Activated naive CD4-positive, alpha-beta T cell treated with anti-CD3 and anti-CD28 coated beads for 36 hours (primary cell): ENCODE data around the gene HELZ. TPM values are rescaled to one million over a fixed set of nuclear protein-coding genes. Genes with fewer than 3 reads are reported as not detected.

Source experiments
- CTCF ChIA-PET: fragments of 350-600 bp; sonication (Branson Sonifier 250); formaldehyde crosslinking; loops from one replicate; lab custom pipeline; 2021; ENCODE audit warnings: antibody characterized with exemption; lab: Charles Lee
- DNase-seq: peaks from one replicate; pipeline ENCODE4 v3.0.0-alpha.2; 2020
- H3K27ac Mint-ChIP-seq: one replicate; pipeline ENCODE4 v1.8.0; 2021; ENCODE audit warnings: mild to moderate bottlenecking, mixed read lengths
- H3K27me3 Mint-ChIP-seq: one replicate; pipeline ENCODE4 v1.8.0; 2021; ENCODE audit warnings: low read depth, mixed read lengths
- H3K36me3 Mint-ChIP-seq: one replicate; pipeline ENCODE4 v1.8.0; 2021; ENCODE audit warnings: low read depth, mixed read lengths
- H3K4me1 Mint-ChIP-seq: one replicate; pipeline ENCODE4 v1.8.0; 2021; ENCODE audit warnings: low read depth, mixed read lengths
- H3K4me3 Mint-ChIP-seq: one replicate; pipeline ENCODE4 v1.8.0; 2021; ENCODE audit warnings: mild to moderate bottlenecking, moderate library complexity, mixed read lengths
- H3K9me3 Mint-ChIP-seq: one replicate; pipeline ENCODE4 v1.8.0; 2021; ENCODE audit warnings: mixed read lengths
- intact Hi-C: fragments of 100-400 bp; cut with micrococcal nuclease; formaldehyde crosslinking; loops from one replicate; pipeline ENCODE4 v1.15.1; 2023
- total RNA-seq, 2 experiments: library from RNA; stranded (reverse); gene quantifications; one replicate each; pipeline ENCODE4 v1.2.3, GENCODE V29; 2021

HELZ gene
- total RNA-seq, 2 experiments from 2014 or later = 34.7 to 39.5 TPM

DNA sequence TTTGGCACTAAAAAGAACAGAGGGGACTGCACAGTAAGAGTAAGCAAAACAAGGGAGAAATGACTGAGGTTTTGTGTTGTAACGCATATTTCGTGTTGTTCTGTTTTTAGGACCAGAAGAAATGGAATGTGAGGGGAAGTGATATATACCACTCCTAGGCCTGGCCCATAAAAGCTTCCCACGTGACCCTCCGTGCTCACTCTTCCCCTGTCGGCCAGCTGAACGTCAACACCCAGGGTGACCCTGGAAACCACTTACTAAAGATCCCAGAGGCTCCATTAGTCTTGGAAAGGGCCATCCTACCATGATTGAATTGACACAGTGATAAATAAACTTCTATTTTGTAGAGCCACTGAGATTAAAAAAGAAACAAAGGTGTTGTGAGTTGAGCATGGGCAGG, 79.8 kb downstream of the HELZ start:
- Mint-ChIP-seq H3K4me1 (no peaks in the 10 kb centered on the region), H3K4me3 (no peak overlapping the region), H3K36me3 (peaks cover 24% of the 10 kb centered on the region), H3K27ac (no peak overlapping the region), H3K9me3 (no peaks in the 10 kb centered on the region), H3K27me3 (no peaks in the 10 kb centered on the region)
- intact Hi-C loops = no loop called here
- DNase-seq = no peak
- CTCF ChIA-PET = no interaction called here

DNA sequence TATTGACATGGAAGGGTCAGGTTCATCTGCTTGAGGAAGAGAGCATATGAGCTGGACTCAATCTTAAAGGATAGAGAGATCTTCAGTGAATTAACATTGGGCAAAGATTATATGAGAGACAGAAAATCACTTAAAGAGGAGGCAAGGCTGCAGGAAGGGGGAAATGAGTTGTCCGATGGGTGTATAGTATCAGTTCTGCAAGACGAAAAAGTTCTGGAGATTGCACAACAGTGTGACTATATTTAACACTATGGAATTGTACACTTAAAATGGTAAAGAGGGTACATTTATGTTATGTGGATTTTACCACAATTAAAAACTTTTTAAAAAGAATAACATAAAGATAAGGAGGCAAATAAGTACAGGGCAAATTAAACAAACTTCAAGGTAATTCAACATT, 80.7 kb downstream of the HELZ start:
- intact Hi-C loops = no loop called here
- CTCF ChIA-PET = no interaction called here
- Mint-ChIP-seq H3K4me1 (no peaks in the 10 kb centered on the region), H3K27me3 (no peaks in the 10 kb centered on the region), H3K9me3 (no peaks in the 10 kb centered on the region), H3K36me3 (peaks cover 29% of the 10 kb centered on the region), H3K4me3 (no peak overlapping the region), H3K27ac (no peak overlapping the region)
- DNase-seq = no peak

DNA sequence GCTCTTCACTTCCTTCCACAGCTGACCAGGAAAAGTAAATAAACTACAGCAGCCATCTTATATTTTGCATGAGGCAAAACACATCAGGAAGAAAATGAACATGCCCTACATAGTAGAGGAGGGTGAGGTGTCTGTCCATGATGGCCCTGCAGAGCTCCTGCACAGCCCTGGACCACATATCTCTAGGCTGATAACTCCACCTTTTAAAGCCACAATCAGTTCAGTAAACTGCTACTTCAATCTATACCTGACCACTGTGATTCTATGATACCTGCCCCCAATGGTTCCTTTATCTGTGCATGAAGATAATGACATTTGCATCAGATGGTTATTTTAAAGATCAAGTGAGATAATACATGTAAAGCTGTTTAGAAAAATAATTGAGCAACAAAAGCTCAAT, 82.2 kb downstream of the HELZ start:
- intact Hi-C loops = no loop called here
- DNase-seq = no peak
- Mint-ChIP-seq H3K9me3 (peaks cover under 1% of the 10 kb centered on the region), H3K4me3 (no peak overlapping the region), H3K4me1 (peaks cover 3% of the 10 kb centered on the region), H3K27me3 (no peaks in the 10 kb centered on the region), H3K27ac (no peak overlapping the region), H3K36me3 (peaks cover 37% of the 10 kb centered on the region)
- CTCF ChIA-PET = no interaction called here

DNA sequence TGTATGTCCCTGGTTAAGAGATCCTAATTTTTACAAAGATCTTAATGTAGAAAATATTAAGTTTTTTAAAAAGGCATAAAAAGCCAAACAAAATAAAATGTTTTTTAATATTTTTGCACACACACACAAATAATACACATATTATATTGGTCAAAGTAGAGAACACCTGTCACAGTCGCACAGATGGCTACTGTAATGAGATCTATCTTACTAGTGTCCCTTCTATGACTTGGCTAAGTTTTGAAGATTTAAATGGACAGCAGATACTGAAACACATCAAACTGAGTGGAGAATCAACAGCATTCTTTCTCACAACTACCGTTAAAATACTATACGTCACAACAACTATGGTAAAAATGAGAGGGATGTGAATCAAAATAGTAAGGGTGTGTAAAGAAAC, 83.4 kb downstream of the HELZ start:
- H3K4me3 Mint-ChIP-seq = no peak overlapping the region
- DNase-seq = no peak
- H3K27me3 Mint-ChIP-seq = no peaks in the 10 kb centered on the region
- CTCF ChIA-PET = no interaction called here
- H3K27ac Mint-ChIP-seq = no peak overlapping the region
- peaks cover 11% of the 10 kb centered on the region for H3K4me1 Mint-ChIP-seq
- intact Hi-C loops = no loop called here
- peaks cover 6% of the 10 kb centered on the region for H3K9me3 Mint-ChIP-seq
- peaks cover 44% of the 10 kb centered on the region for H3K36me3 Mint-ChIP-seq

DNA sequence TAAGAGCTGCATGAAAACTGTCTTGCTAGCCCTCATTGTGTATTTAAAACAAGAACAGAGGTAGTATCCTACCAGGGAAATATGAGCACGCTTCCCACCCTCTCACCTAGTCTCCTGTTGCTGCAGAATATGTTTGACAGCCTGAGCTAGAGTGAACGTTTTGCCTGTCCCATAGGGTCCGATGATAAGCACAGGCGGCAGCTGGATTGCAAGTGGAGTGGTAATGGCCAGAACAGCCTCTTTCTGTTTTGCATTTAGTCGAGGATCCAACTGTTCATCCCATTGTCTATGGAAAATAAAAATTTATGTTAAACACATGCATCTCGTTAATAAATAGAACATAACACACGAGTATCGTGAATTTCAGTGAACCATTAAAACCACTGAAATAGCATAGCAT, 84.2 kb downstream of the HELZ start:
- peaks cover 6% of the 10 kb centered on the region for H3K9me3 Mint-ChIP-seq
- DNase-seq = no peak
- H3K27ac Mint-ChIP-seq = no peak overlapping the region
- CTCF ChIA-PET = no interaction called here
- intact Hi-C loops = no loop called here
- H3K27me3 Mint-ChIP-seq = no peaks in the 10 kb centered on the region
- no peak overlapping the region for H3K4me3 Mint-ChIP-seq
- H3K36me3 Mint-ChIP-seq = peaks cover 48% of the 10 kb centered on the region
- H3K4me1 Mint-ChIP-seq = peaks cover 14% of the 10 kb centered on the region

DNA sequence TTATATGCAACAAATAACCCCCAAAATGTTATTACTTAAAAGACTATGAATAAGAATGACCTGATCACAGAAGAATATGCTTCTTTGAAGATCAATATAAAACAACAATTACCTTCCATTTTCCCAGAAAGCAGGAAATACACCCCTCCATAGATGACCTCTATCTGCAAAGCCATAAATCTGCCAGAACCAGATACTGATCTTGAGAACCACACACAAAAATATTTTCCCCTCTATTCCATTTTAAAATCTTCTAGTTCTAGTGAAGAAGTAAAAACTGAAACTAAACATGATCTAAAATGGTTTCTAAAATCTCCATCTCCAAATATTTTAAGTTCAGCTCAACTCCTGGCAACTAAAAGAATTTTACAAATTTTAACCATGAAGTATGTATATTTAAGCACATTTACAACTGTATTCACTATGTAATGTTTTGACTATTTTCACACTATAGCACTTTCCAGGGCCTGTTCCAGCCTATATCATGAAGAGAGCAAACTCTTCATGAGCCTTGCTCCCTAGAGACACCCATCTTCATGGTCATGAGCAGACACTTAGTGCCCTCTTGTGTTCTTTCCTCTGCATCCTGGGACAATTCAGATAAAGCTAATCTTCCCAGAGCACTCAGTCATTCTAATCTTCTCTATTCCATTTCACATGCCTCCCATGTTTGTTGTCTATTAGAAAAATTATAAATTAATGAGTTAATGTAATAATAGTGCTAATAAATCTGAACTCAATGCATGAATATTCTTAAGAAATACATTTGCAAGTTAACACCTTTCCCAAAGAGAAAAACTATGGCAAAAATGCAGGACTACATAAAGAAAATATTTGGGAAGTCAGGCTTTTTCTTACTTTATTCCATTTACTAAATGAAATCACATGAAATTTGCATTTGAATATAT, 87.0 kb downstream of the HELZ start:
- H3K4me3 Mint-ChIP-seq = no peak overlapping the region

DNA sequence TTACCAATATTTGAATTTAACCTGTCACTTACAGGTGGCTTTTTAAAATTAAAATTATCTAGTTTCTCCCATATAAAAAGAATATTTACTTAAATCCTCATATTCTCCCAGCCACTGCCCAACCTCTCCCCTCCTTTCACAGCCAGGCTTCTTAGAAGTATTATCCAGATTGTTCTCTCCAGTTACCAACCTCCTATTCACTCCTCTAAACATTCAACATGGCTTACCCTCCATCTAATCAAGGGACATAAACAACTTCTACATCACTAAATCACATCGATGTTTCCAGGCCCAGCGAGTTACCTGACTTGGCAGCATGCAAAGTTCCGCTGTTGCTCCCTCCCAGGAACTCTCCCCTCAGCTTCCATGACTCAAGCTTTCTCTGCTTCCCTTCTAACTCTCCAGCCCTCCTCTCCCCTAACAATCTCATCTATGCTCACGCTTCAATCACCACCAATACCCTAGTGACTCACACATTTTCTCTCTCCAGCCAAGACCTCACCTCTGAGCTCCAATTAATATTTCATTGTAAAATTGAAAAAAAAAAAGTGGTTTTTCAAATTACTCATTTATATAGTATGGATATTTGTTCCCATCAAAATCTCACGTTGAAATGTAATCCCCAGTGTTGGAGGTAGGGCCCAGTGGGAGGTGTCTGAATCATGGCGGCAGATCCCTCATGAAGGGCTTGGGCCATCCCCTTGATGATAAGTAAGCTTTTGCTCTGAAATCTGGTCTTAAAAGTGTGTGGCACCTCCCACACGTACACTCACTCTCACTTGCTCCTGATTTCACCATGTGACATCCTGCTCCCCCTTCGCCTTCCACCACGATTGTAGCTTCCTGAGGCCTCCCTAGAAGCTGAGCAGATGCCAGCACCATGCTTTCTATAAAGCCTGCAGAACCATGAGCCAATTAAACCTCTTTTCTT, 88.5 kb downstream of the HELZ start:
- Mint-ChIP-seq H3K27me3 (no peaks in the 10 kb centered on the region), H3K4me1 (peaks cover 21% of the 10 kb centered on the region), H3K9me3 (peaks cover 6% of the 10 kb centered on the region), H3K36me3 (peaks cover 41% of the 10 kb centered on the region), H3K4me3 (no peak overlapping the region), H3K27ac (no peak overlapping the region)
- peak; percentile 47 for DNase-seq
- CTCF ChIA-PET = no interaction called here
- intact Hi-C loops = no loop called here

More for the DNA sequence above, 87.0 kb downstream of the HELZ start:
- Mint-ChIP-seq H3K9me3 (peaks cover 6% of the 10 kb centered on the region), H3K27ac (no peak overlapping the region), H3K27me3 (no peaks in the 10 kb centered on the region), H3K4me1 (peaks cover 14% of the 10 kb centered on the region), H3K36me3 (peaks cover 33% of the 10 kb centered on the region)
- no peak for DNase-seq
- intact Hi-C loops = no loop called here
- CTCF ChIA-PET = interaction anchor here (0.6 kb wide), 1 partner anchor 878 kb away, joined by 3 read pairs; no protein-coding TSS in a partner anchor

DNA sequence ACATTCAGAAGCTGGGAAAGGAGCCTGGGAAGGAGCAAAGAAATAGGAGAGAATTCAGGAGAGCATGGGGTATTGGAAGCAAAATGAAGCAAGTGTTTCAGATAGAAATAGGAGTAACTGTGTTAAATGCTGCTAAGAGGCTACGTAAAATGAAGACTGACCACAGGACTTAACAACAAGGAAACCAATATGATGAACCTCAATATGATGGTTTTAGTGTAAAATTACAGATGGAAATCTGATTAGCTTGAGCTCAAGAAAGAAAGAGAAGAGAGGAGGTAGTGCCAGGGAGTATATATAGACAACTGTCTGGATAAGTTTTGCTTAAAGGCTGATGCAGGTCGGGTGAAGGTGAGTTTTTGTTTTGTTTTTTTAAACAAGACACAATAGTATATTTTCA, 92.2 kb downstream of the HELZ start:
- DNase-seq = no peak
- no peaks in the 10 kb centered on the region for H3K27me3 Mint-ChIP-seq
- CTCF ChIA-PET = no interaction called here
- peaks cover 32% of the 10 kb centered on the region for H3K36me3 Mint-ChIP-seq
- H3K4me3 Mint-ChIP-seq = no peak overlapping the region
- H3K27ac Mint-ChIP-seq = no peak overlapping the region
- intact Hi-C loops = no loop called here
- peaks cover 6% of the 10 kb centered on the region for H3K9me3 Mint-ChIP-seq
- H3K4me1 Mint-ChIP-seq = peaks cover 19% of the 10 kb centered on the region

DNA sequence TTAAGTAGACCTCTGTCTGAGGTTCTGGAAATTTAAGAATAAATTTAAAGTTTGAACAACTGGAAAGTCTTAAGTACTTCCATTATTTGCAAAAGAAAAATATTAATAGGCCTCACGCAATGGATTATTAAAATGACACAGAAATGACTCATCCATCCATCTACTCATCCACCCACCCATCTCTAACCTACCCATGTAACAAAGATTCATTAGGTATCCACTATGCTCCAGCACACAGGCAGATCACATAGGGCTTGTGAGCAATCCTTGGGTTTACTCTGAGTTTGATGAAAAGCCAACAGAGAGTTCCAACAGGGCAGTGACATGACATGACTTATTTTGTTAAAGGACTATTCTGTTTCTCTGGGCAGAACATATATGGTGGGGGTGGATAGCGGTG, 93.3 kb downstream of the HELZ start:
- H3K27me3 Mint-ChIP-seq = no peaks in the 10 kb centered on the region
- no peak for DNase-seq
- H3K4me1 Mint-ChIP-seq = peaks cover 12% of the 10 kb centered on the region
- H3K4me3 Mint-ChIP-seq = no peak overlapping the region
- CTCF ChIA-PET = no interaction called here
- peaks cover 29% of the 10 kb centered on the region for H3K36me3 Mint-ChIP-seq
- no peak overlapping the region for H3K27ac Mint-ChIP-seq
- H3K9me3 Mint-ChIP-seq = no peaks in the 10 kb centered on the region
- intact Hi-C loops = no loop called here

DNA sequence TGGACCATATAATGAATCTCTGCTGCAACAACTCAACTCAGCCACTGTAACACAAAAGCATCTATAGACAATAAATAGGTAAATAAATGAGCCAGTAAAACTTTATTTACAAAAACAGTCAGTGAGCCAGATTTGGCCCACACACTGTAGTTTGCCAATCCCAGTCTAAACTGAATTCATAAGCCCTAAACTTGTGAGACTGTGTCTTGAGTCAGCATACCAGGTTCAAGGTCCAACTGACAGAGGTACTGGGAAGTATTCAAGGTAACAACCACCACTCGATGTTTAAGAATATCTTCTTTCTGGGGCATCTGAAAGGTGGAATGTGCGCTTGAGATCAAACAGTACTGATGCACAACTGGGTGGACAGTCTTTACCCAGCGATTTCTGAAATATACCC, 94.2 kb downstream of the HELZ start:
- H3K4me1 Mint-ChIP-seq = peaks cover 7% of the 10 kb centered on the region
- H3K4me3 Mint-ChIP-seq = no peak overlapping the region
- H3K27ac Mint-ChIP-seq = no peak overlapping the region
- H3K9me3 Mint-ChIP-seq = no peaks in the 10 kb centered on the region
- DNase-seq = no peak
- H3K36me3 Mint-ChIP-seq = peaks cover 24% of the 10 kb centered on the region
- no peaks in the 10 kb centered on the region for H3K27me3 Mint-ChIP-seq
- CTCF ChIA-PET = no interaction called here
- intact Hi-C loops = no loop called here

DNA sequence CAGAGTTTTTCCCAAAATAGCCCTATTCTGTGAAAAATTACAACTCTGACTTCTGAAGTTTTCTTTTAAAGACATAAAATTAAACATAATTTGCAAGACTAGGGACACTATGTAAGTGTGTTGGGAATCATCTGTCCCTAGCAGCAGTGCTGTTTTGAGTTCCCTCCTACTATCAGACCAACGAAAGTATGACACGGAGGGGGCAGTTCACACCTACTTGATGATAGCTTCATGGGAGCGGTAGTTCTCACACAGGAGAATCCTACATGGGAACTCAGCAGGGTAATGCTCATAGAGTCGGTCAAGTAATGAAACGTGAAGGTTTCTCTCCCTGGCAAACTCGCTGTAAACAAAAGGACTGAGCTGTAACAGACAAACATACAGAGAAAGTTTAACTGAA, 96.6 kb downstream of the HELZ start:
- CTCF ChIA-PET = no interaction called here
- Mint-ChIP-seq H3K4me3 (no peak overlapping the region), H3K27ac (no peak overlapping the region), H3K9me3 (no peaks in the 10 kb centered on the region), H3K36me3 (peaks cover 43% of the 10 kb centered on the region), H3K27me3 (no peaks in the 10 kb centered on the region), H3K4me1 (peaks cover 7% of the 10 kb centered on the region)
- DNase-seq = no peak
- intact Hi-C loops = no loop called here

DNA sequence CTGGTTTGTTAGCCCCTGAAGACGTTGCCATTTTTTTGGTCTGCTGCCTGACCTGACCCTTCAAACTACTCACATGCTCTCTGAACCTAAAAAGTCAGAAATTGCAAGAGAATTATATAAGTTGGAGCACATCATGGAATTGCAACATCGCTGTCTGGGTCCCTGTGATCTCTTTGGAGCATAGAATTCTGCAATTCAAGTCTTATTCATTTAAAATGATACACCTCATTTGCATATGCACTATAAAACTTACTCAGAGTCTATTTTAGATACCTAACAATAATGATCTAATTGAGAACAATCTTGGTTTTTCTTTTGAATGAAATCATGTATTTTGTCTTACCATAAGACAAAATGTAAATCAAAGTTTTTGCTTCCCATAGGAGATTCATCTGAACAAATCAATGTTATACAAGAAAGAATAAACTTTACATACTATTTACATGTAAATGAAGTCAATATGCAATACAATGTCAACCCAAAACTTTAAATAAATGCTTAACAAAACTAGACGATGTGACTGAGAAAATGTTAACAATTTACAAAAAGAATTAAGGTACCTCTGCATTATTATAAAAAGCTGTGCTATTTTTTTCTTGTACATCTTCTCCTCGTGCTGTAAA, 99.7 kb downstream of the HELZ start:
- peaks cover 42% of the 10 kb centered on the region for H3K36me3 Mint-ChIP-seq
- no peak for DNase-seq
- H3K4me1 Mint-ChIP-seq = peaks cover 4% of the 10 kb centered on the region
- intact Hi-C loops = no loop called here
- CTCF ChIA-PET = no interaction called here
- H3K4me3 Mint-ChIP-seq = no peak overlapping the region
- H3K27ac Mint-ChIP-seq = no peak overlapping the region
- peaks cover 7% of the 10 kb centered on the region for H3K9me3 Mint-ChIP-seq
- H3K27me3 Mint-ChIP-seq = no peaks in the 10 kb centered on the region
